SK-N-SH (cell line): ENCODE data around the gene ZNF90. TPM values are rescaled to one million over a fixed set of nuclear protein-coding genes. Genes with fewer than 3 reads are reported as not detected.
"Not testable (repeated sequence)": the region's sequence is repeated elsewhere in the genome, so short reads cannot be mapped to it uniquely, and the experiment has no call there.

Source experiments
- CTCF ChIA-PET: fragments of 300-600, 350-600 bp; formaldehyde crosslinking; extraction: SDS; loops from one replicate; lab custom pipeline; 2021; lab: Yijun Ruan, JAX
- POLR2A ChIA-PET: fragments of 350-600 bp; sonication (Branson Sonifier 250); formaldehyde crosslinking; extraction: SDS; loops from one replicate; lab custom pipeline; 2020; ENCODE audit warnings: antibody characterized with exemption, inconsistent platforms; lab: Yijun Ruan, JAX
- DNase-seq: peaks from one replicate; pipeline ENCODE4 v3.0.0; 2012
- H2AFZ ChIP-seq: fragments of 200-600 bp; sonication (generic); 2 replicates; pipeline ENCODE4 v1.8.1; 2016; ENCODE audit warnings: antibody characterized with exemption, mild to moderate bottlenecking, low read depth
- H3F3A ChIP-seq: fragments of 200-600 bp; sonication (generic); replicated peaks from 2 replicates; pipeline ENCODE3; 2016; ENCODE audit warnings: antibody characterized with exemption, mild to moderate bottlenecking; ENCODE audit not compliant: insufficient read depth
- H3K27ac ChIP-seq, 2 experiments: fragments of 200-500 bp in 1 of 2; fragments of 200-600 bp in 1 of 2; sonication (Bioruptor generic) in 1 of 2; sonication (generic), shearing (Covaris generic) in 1 of 2; 2 replicates each; pipeline versions ENCODE4 v1.5.1 to v1.6.1; 2014 to 2016; ENCODE audit warnings: low read depth in 2 of 2, inconsistent platforms in 1 of 2, low read length in 1 of 2, mild to moderate bottlenecking in 1 of 2, mixed read lengths in 1 of 2
- H3K27me3 ChIP-seq: fragments of 200-600 bp; sonication (generic), shearing (Covaris generic); 2 replicates; pipeline ENCODE4 v1.6.1; 2016; ENCODE audit warnings: mixed run types; ENCODE audit not compliant: insufficient read depth
- H3K36me3 ChIP-seq, 2 experiments: fragments of 200-500 bp in 1 of 2; fragments of 200-600 bp in 1 of 2; sonication (Bioruptor generic) in 1 of 2; sonication (generic) in 1 of 2; replicated peaks in 1 of 2; 2 replicates each; pipeline versions ENCODE3 to v1.5.1; 2014 to 2016; ENCODE audit warnings: low read length in 1 of 2, mild to moderate bottlenecking in 1 of 2; ENCODE audit not compliant: insufficient read depth in 2 of 2, control insufficient read depth in 1 of 2
- H3K4me1 ChIP-seq, 2 experiments: fragments of 200-500 bp in 1 of 2; fragments of 200-600 bp in 1 of 2; sonication (Bioruptor generic) in 1 of 2; sonication (generic), shearing (Covaris generic) in 1 of 2; 2 replicates each; pipeline versions ENCODE4 v1.5.1 to v1.6.1; 2014 to 2016; ENCODE audit warnings: low read depth in 1 of 2, low read length in 1 of 2, mixed run types in 1 of 2; ENCODE audit not compliant: insufficient read depth in 2 of 2, control insufficient read depth in 1 of 2
- H3K4me2 ChIP-seq: fragments of 200-600 bp; sonication (generic), shearing (Covaris generic); 2 replicates; pipeline ENCODE4 v1.6.1; 2017; ENCODE audit warnings: mixed run types
- H3K4me3 ChIP-seq, 2 experiments: fragments of 200-500 bp in 1 of 2; fragments of 200-600 bp in 1 of 2; sonication (Bioruptor generic) in 1 of 2; sonication (generic), shearing (Covaris generic) in 1 of 2; 2 replicates each; pipeline versions ENCODE4 v1.5.1 to v1.8.1; 2014 to 2016; ENCODE audit warnings: low read depth in 2 of 2, inconsistent platforms in 1 of 2, low read length in 1 of 2, mild to moderate bottlenecking in 1 of 2, mixed read lengths in 1 of 2, moderate library complexity in 1 of 2
- H3K79me2 ChIP-seq: fragments of 200-600 bp; sonication (generic); 2 replicates; pipeline ENCODE4 v1.8.1; 2017; ENCODE audit warnings: mild to moderate bottlenecking; ENCODE audit not compliant: insufficient read depth
- H3K9ac ChIP-seq: fragments of 200-600 bp; sonication (generic); 2 replicates; pipeline ENCODE4 v1.6.1; 2017; ENCODE audit warnings: mixed run types
- H3K9me2 ChIP-seq: fragments of 200-600 bp; sonication (generic); 2 replicates; pipeline ENCODE4 v1.6.1; 2017; ENCODE audit warnings: mixed run types
- H3K9me3 ChIP-seq: fragments of 200-600 bp; sonication (generic); 2 replicates; pipeline ENCODE4 v1.6.1; 2017; ENCODE audit warnings: mixed run types, mild to moderate bottlenecking, moderate library complexity
- H4K20me1 ChIP-seq: fragments of 200-600 bp; sonication (generic); 2 replicates; pipeline ENCODE4 v1.6.1; 2017; ENCODE audit warnings: mild to moderate bottlenecking, mixed run types; ENCODE audit not compliant: insufficient read depth
- FOSL2 ChIP-seq: IDR thresholded peaks from 2 replicates; pipeline ENCODE4 v1.4.0; 2012; ENCODE audit warnings: low read depth, mild to moderate bottlenecking, moderate library complexity, borderline replicate concordance
- GATA2 ChIP-seq: sonication (generic); formaldehyde crosslinking; IDR thresholded peaks from 2 replicates; pipeline ENCODE4 v1.5.0; 2020; ENCODE audit warnings: mild to moderate bottlenecking, missing genetic modification reagents
- JUND ChIP-seq: IDR thresholded peaks from 2 replicates; pipeline ENCODE4 v1.4.0; 2012
- MAX ChIP-seq: IDR thresholded peaks from 2 replicates; pipeline ENCODE4 v1.4.0; 2012; ENCODE audit warnings: low read depth
- MEF2A ChIP-seq: IDR thresholded peaks from 2 replicates; pipeline ENCODE4 v1.4.0; 2012; ENCODE audit warnings: low read depth, borderline replicate concordance
- MXI1 ChIP-seq: IDR thresholded peaks from 2 replicates; pipeline ENCODE4 v1.6.1; 2012; ENCODE audit warnings: mild to moderate bottlenecking, low read depth, low read length, improper control_type of control experiment
- NRF1 ChIP-seq: IDR thresholded peaks from 2 replicates; pipeline ENCODE4 v1.6.1; 2012; ENCODE audit warnings: low read depth, mild to moderate bottlenecking, low read length
- RCOR1 ChIP-seq: fragments of 150-350 bp; IDR thresholded peaks from 2 replicates; pipeline ENCODE4 v1.6.1; 2017; ENCODE audit warnings: antibody characterized with exemption, low read length
- RXRA ChIP-seq: IDR thresholded peaks from 2 replicates; pipeline ENCODE4 v1.4.0; 2012; ENCODE audit warnings: low read depth, mild to moderate bottlenecking, borderline replicate concordance
- SMC3 ChIP-seq: IDR thresholded peaks from 2 replicates; pipeline ENCODE4 v1.6.1; 2012; ENCODE audit warnings: low read depth, low read length, improper control_type of control experiment
- TAF1 ChIP-seq: IDR thresholded peaks from 2 replicates; pipeline ENCODE4 v1.6.1; 2012; ENCODE audit warnings: low read depth, mild to moderate bottlenecking, low read length, moderate library complexity, borderline replicate concordance
- YY1 ChIP-seq: IDR thresholded peaks from 2 replicates; pipeline ENCODE4 v1.4.0; 2012; ENCODE audit warnings: low read depth, mild to moderate bottlenecking
- WGBS: methylation state at CpG from one replicate; pipeline ENCODE4 v1.1.6; 2017; ENCODE audit warnings: low lambda C conversion rate; 5-methylcytosine and 5-hydroxymethylcytosine counted together
- polyA plus RNA-seq, 3 experiments: library from polyadenylated mRNA; depleted of rRNA; stranded (reverse); fragments of >200 nt; gene quantifications; 2 replicates each; pipeline ENCODE4 v1.2.3, GENCODE V29; 2012
- TF ChIP-seq, protein P1 (sequence below): IDR thresholded peaks from 2 replicates; pipeline ENCODE4 v1.4.0; 2012; ENCODE audit warnings: low read depth, borderline replicate concordance

Gene ZNF90
- polyA plus RNA-seq, 1 of the 3 experiments (the other 2 are of a cell fraction), result 1.4 TPM

DNA sequence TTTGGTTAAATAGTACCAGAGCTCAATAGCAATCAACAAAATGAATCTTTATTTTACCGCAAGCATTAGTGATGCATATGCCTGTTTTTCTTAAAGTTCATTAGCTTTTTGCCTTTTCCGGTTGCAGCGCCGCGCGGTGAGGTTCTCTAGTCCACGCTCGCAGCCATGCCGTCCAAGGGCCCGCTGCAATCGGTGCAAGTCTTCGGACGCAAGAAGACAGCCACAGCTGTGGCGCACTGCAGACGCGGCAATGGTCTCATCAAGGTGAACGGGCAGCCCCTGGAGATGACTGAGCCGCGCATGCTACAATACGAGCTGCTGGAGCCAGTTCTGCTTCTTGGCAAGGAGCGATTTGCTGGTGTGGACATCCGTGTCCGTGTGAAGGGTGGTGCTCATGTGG is 47.1 kb downstream of the ZNF90 start (continued):
- no peak for TF ChIP-seq GATA2 (CRISPR knock-in tag)

- H3K27me3 ChIP-seq, H3K79me2 ChIP-seq, H2AFZ ChIP-seq, POLR2A ChIA-PET, H3K9ac ChIP-seq, CTCF ChIA-PET, H3F3A ChIP-seq, H4K20me1 ChIP-seq, H3K4me1 ChIP-seq, H3K36me3 ChIP-seq, DNase-seq, H3K9me2 ChIP-seq, H3K27ac ChIP-seq, H3K4me2 ChIP-seq, H3K4me3 ChIP-seq: not testable (repeated sequence)
- 54% methylated on average over 2 of the region's 2 CpGs for WGBS
- H3K9me3 ChIP-seq, result 0 out of 2 replicates have a peak, but pooled peaks cover 12% of the 10 kb centered on the region
These were observed 55.1 kb downstream of the ZNF90 start for GRCh38 chr19:20132933-20133332.

GRCh38 chr19:20137714-20138113 is 59.9 kb downstream of the ZNF90 start:
- DNase-seq, H3K4me2 ChIP-seq, H3K79me2 ChIP-seq, H2AFZ ChIP-seq, H3K36me3 ChIP-seq, POLR2A ChIA-PET, H3K4me1 ChIP-seq, H3K9me3 ChIP-seq, H3F3A ChIP-seq, H3K27ac ChIP-seq, CTCF ChIA-PET, H3K9ac ChIP-seq, H3K27me3 ChIP-seq, H3K4me3 ChIP-seq, H3K9me2 ChIP-seq, H4K20me1 ChIP-seq: not testable (repeated sequence)
- WGBS, result 93% methylated on average over 16 of the region's 29 CpGs

GRCh38 chr19:20151617-20152145 is 73.9 kb downstream of the ZNF90 start:
- H3K4me2 ChIP-seq, result no peak overlapping the region
- ChIA-PET CTCF (no interaction called here), POLR2A (no interaction called here)
- H3K9me3 ChIP-seq, result no peaks in the 10 kb centered on the region
- DNase-seq, result no peak
- no peaks in the 10 kb centered on the region for H3K27me3 ChIP-seq
- H2AFZ ChIP-seq, result no peak overlapping the region
- H3F3A ChIP-seq, result no peaks in the 10 kb centered on the region
- no peak for TF ChIP-seq RCOR1
- TF ChIP-seq MAX, result no peak
- no peak for TF ChIP-seq YY1
- TF ChIP-seq MXI1, result no peak
- TF ChIP-seq, protein P1, sequence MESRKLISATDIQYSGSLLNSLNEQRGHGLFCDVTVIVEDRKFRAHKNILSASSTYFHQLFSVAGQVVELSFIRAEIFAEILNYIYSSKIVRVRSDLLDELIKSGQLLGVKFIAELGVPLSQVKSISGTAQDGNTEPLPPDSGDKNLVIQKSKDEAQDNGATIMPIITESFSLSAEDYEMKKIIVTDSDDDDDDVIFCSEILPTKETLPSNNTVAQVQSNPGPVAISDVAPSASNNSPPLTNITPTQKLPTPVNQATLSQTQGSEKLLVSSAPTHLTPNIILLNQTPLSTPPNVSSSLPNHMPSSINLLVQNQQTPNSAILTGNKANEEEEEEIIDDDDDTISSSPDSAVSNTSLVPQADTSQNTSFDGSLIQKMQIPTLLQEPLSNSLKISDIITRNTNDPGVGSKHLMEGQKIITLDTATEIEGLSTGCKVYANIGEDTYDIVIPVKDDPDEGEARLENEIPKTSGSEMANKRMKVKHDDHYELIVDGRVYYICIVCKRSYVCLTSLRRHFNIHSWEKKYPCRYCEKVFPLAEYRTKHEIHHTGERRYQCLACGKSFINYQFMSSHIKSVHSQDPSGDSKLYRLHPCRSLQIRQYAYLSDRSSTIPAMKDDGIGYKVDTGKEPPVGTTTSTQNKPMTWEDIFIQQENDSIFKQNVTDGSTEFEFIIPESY, result no peak
- TF ChIP-seq RXRA, result no peak
- no peak for TF ChIP-seq JUND
- TF ChIP-seq SMC3, result no peak
- TF ChIP-seq NRF1, result no peak
- no peak for TF ChIP-seq MEF2A
- TF ChIP-seq FOSL2, result no peak
- TF ChIP-seq TAF1, result no peak
- 69% methylated on average over 4 of the region's 12 CpGs for WGBS
- H4K20me1 ChIP-seq, result no peaks in the 10 kb centered on the region
- H3K79me2 ChIP-seq, result no peaks in the 10 kb centered on the region
- H3K9me2 ChIP-seq, result no peaks in the 10 kb centered on the region
- no peaks in the 10 kb centered on the region; a peak in 1 of 4 replicates for H3K4me1 ChIP-seq
- H3K36me3 ChIP-seq, result no peaks in the 10 kb centered on the region
- H3K4me3 ChIP-seq, result no peak overlapping the region
- H3K9ac ChIP-seq, result no peak overlapping the region
- no peak overlapping the region for H3K27ac ChIP-seq

- H3K9me3 ChIP-seq, H3K9me2 ChIP-seq, H3K36me3 ChIP-seq, DNase-seq, H4K20me1 ChIP-seq, H3K9ac ChIP-seq, POLR2A ChIA-PET, H3K27ac ChIP-seq, CTCF ChIA-PET, H2AFZ ChIP-seq, H3K27me3 ChIP-seq, H3K4me2 ChIP-seq, H3K79me2 ChIP-seq, H3K4me1 ChIP-seq, H3F3A ChIP-seq, H3K4me3 ChIP-seq: not testable (repeated sequence)
- WGBS, result 41% methylated on average over 6 of the region's 15 CpGs
These were observed 74.7 kb downstream of the ZNF90 start for GRCh38 chr19:20152506-20152905.
